RWPE2 (cell line): ENCODE measurements around the gene PDSS2.

Experiments
- ATAC-seq: fragments of 200-7000 bp; cut with Tn5 transposase; 3 replicates; pipeline ENCODE4 v1.9.1; 2021; ENCODE audit warnings: low read depth
- DNase-seq: peaks from one replicate; pipeline ENCODE4 v3.0.0-alpha.2; 2020; ENCODE audit warnings: low spot score
- H3K27ac ChIP-seq: fragments of 450-650 bp; 2 replicates; pipeline ENCODE4 v1.5.1; 2017; ENCODE audit warnings: mild to moderate bottlenecking; ENCODE audit not compliant: poor library complexity, severe bottlenecking
- H3K27me3 ChIP-seq: fragments of 250-450 bp; sonication (Bioruptor Pico); 2 replicates; pipeline ENCODE4 v1.5.1; 2021; ENCODE audit warnings: mild to moderate bottlenecking, moderate library complexity; ENCODE audit not compliant: insufficient read depth, poor library complexity, severe bottlenecking
- H3K36me3 ChIP-seq: fragments of 250-450 bp; sonication (Bioruptor Pico); 2 replicates; pipeline ENCODE4 v1.5.1; 2020; ENCODE audit warnings: low read depth, mild to moderate bottlenecking, moderate library complexity
- H3K4me1 ChIP-seq: fragments of 250-450 bp; sonication (Bioruptor Pico); 2 replicates; pipeline ENCODE4 v1.5.1; 2021; ENCODE audit warnings: mild to moderate bottlenecking, moderate library complexity; ENCODE audit not compliant: insufficient read depth, poor library complexity, severe bottlenecking
- H3K4me3 ChIP-seq: fragments of 250-450 bp; sonication (Bioruptor Pico); 2 replicates; pipeline ENCODE4 v1.5.1; 2021; ENCODE audit warnings: mild to moderate bottlenecking, moderate library complexity; ENCODE audit not compliant: severe bottlenecking
- H3K9me3 ChIP-seq: fragments of 250-450 bp; sonication (Bioruptor Pico); 2 replicates; pipeline ENCODE4 v1.5.1; 2021; ENCODE audit warnings: mild to moderate bottlenecking, moderate library complexity; ENCODE audit not compliant: severe bottlenecking
- CTCF ChIP-seq: fragments of 450-650 bp; IDR thresholded peaks from one replicate; pipeline ENCODE4 v1.5.1; 2017; ENCODE audit warnings: mild to moderate bottlenecking, moderate library complexity; ENCODE audit not compliant: poor library complexity, severe bottlenecking

The PDSS2 gene

GRCh38 chr6:107357842-107358241, 101.5 kb downstream of the PDSS2 start:
- DNase-seq, result no peak
- no peak for TF ChIP-seq CTCF
- Histone ChIP-seq H3K4me3 (no peak overlapping the region), H3K27ac (no peak overlapping the region), H3K9me3 (no peaks in the 10 kb centered on the region), H3K36me3 (0 out of 2 replicates have a peak, but pooled peaks cover 2% of the 10 kb centered on the region), H3K27me3 (no peaks in the 10 kb centered on the region), H3K4me1 (no peaks in the 10 kb centered on the region)
- no peak for ATAC-seq

GRCh38 chr6:107357031-107357430, 102.3 kb downstream of the PDSS2 start:
- TF ChIP-seq CTCF, result no peak
- Histone ChIP-seq H3K27ac (no peak overlapping the region), H3K36me3 (no peaks in the 10 kb centered on the region), H3K4me3 (no peak overlapping the region), H3K4me1 (no peaks in the 10 kb centered on the region), H3K9me3 (no peaks in the 10 kb centered on the region), H3K27me3 (no peaks in the 10 kb centered on the region)
- DNase-seq, result no peak
- ATAC-seq, result no peak

GRCh38 chr6:107355659-107356058, 103.7 kb downstream of the PDSS2 start:
- Histone ChIP-seq H3K36me3 (no peaks in the 10 kb centered on the region; the same call in 1 of the 2 replicates), H3K4me3 (no peak overlapping the region), H3K9me3 (no peaks in the 10 kb centered on the region), H3K27ac (no peak overlapping the region), H3K4me1 (no peaks in the 10 kb centered on the region), H3K27me3 (no peaks in the 10 kb centered on the region)
- ATAC-seq (no peak), DNase-seq (no peak)
- no peak for TF ChIP-seq CTCF

DNA sequence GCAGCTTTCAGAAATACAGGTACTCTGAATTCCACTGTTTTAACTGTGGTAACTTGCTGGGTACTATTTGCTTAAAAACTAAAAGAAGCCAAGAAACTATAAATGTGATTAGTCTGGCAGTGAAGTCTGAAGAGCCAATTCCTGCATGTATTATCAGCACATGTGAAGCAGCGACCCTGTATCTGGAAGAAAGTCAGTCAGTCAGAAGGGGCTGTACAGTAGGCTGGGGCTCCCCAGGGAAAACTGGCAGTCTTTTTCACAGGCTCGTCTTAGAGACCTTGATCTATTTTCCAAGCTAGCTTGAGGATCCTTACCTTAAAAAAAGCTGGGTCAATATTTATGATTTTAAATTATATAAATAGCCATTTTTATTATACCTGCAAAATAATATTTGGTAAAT, 104.9 kb downstream of the PDSS2 start:
- TF ChIP-seq CTCF, result no peak
- H3K36me3 ChIP-seq, result no peaks in the 10 kb centered on the region; the same call in 1 of the 2 replicates
- ATAC-seq (no peak), DNase-seq (no peak)
- no peaks in the 10 kb centered on the region for H3K4me1 ChIP-seq
- no peak overlapping the region for H3K4me3 ChIP-seq
- H3K27me3 ChIP-seq, result no peaks in the 10 kb centered on the region
- H3K27ac ChIP-seq, result no peak overlapping the region
- H3K9me3 ChIP-seq, result no peaks in the 10 kb centered on the region

DNA sequence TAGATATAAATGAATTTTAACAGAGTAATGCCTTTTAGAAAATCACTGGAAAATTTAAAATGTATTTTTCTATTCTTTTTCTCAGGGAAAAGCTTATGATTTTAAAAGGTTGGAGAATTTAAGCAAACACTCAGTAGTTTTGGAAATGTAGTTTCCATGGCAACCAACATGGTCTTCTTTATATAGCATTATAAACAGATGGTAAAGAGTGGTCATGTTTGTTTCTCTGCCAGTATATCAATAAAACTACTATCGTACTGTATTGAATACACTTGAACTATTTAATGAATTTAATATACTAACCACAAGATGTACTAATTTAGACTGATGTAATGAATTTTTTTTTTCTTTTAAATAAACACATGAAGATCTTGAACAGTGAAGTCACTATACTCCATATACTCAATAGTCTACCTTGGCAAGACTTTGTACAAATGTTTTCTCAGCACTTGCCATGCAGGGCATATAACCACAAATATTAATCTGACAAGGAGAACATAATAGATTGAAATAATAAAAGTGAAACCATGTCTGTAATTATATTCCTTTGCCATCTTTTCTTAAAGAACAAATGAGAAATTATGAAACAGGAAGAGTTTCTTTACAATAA, 105.5 kb downstream of the PDSS2 start:
- Histone ChIP-seq H3K27ac (no peak overlapping the region), H3K4me1 (no peaks in the 10 kb centered on the region), H3K36me3 (no peaks in the 10 kb centered on the region; the same call in 1 of the 2 replicates), H3K9me3 (no peaks in the 10 kb centered on the region), H3K27me3 (no peaks in the 10 kb centered on the region), H3K4me3 (no peak overlapping the region)
- TF ChIP-seq CTCF, result no peak
- ATAC-seq (no peak), DNase-seq (no peak)
